ENCODE results near the gene MAT2B. TPM values are rescaled to one million over a fixed set of nuclear protein-coding genes. Genes with fewer than 3 reads are reported as not detected.

MAT2B gene
- total RNA-seq (2014; rRNA removed; shearing (Covaris generic)): 37.5 and 63.4 TPM in 2 replicates
- polyA plus RNA-seq (2015; cell fraction: cytosol; rRNA removed): 76.6 and 86.5 TPM in 2 replicates
- 43.5 and 45.5 TPM in 2 replicates for polyA plus RNA-seq (2015; cell fraction: nucleus; rRNA removed)

DNA sequence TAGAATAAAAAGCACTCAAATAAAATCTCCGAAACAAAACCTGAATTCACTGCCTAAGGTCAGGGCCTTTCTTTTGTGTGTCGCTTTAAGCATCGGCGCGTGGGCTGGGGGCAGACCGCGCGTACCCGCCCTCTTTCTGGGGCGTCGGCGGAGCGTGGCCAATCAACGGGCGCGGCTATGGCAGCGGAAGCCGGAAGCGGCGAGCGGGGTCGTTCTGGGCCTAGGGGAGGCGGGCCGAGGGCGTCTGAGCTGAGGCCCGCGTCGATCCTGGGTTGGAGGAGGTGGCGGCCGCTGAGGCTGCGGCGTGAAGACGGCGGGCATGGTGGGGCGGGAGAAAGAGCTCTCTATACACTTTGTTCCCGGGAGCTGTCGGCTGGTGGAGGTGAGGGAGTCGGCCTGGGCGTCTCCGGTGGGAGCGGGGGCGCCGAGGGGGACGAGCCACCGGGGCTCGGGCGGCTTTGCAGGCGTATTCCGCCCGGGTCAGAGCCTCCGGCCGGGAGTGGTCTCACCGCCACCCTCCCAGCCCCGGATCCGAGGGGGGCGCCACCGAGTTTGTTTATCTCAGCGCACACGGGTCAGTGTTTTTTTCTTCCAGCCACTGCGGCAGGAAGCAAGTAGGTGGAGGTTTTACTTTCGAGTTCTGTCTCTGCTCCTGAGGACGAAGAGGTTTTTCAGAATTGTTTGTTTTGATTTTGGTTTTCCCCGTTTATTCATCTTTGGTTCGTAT is at the start of gene MAT2B:
MAT2B (plus strand) TSS at position 252 of the 727 bp plus-strand sequence; CDS start at position 320, 68 bp downstream.
- peak; percentile 96 for DNase-seq (ENCODE audit: low read depth)

DNA sequence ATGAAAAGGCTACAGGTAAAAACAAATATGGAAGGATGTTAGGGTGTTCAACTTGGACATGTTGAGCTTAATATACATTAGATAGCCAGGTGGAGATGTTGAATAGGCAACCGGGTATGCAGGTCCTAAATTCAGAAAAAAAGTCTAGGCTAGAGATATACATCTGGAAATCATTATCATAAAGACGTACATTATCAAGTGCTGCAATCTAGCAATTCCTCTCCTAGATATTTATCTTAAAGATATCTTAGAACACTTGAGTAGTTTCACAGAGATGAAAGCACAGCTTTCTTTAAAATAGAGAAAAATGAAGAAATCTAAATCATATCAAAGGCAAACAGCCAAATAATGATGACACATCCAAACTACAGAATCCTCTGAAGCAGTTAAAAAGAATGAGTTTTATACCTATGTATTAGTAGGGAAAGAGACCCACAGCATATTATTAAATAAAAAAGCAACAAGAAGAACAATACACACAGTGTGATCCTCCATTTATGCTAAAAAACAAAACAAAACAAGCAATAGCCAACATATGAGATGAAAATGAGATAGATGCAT is 49.3 kb upstream of the MAT2B start:
- DNase-seq (ENCODE audit: low read depth): no peak

GRCh38 chr5:163456840-163457239 is 48.6 kb upstream of the MAT2B start:
- no peak for DNase-seq (ENCODE audit: low read depth)

- peak; percentile 10 for DNase-seq (ENCODE audit: low read depth)
Observed at GRCh38 chr5:163458778-163459385, 46.5 kb upstream of the MAT2B start.

GRCh38 chr5:163459462-163459818 is 46.0 kb upstream of the MAT2B start:
- no peak for DNase-seq (ENCODE audit: low read depth)

GRCh38 chr5:163459819-163460561 is 45.4 kb upstream of the MAT2B start, which contains the start of gene NUDCD2:
Gene NUDCD2 (minus strand): TSS chr5:163460102. CDS start chr5:163460050, 52 bp downstream.
- DNase-seq (ENCODE audit: low read depth): peak; percentile 95

GRCh38 chr5:163460562-163461171 is 44.8 kb upstream of the MAT2B start, which contains the start of gene HMMR:
Gene HMMR (plus strand): TSS chr5:163460632. CDS start chr5:163460693, 61 bp downstream.
- no peak for DNase-seq (ENCODE audit: low read depth)

GRCh38 chr5:163463063-163463435 is 42.4 kb upstream of the MAT2B start:
- no peak for DNase-seq (ENCODE audit: low read depth)

GRCh38 chr5:163467682-163468081 is 37.7 kb upstream of the MAT2B start:
- DNase-seq (ENCODE audit: low read depth): no peak

- DNase-seq (ENCODE audit: low read depth): no peak
Observed at GRCh38 chr5:163473635-163474243, 31.7 kb upstream of the MAT2B start.

GRCh38 chr5:163475411-163475810 is 30.0 kb upstream of the MAT2B start:
- DNase-seq (ENCODE audit: low read depth): no peak

DNA sequence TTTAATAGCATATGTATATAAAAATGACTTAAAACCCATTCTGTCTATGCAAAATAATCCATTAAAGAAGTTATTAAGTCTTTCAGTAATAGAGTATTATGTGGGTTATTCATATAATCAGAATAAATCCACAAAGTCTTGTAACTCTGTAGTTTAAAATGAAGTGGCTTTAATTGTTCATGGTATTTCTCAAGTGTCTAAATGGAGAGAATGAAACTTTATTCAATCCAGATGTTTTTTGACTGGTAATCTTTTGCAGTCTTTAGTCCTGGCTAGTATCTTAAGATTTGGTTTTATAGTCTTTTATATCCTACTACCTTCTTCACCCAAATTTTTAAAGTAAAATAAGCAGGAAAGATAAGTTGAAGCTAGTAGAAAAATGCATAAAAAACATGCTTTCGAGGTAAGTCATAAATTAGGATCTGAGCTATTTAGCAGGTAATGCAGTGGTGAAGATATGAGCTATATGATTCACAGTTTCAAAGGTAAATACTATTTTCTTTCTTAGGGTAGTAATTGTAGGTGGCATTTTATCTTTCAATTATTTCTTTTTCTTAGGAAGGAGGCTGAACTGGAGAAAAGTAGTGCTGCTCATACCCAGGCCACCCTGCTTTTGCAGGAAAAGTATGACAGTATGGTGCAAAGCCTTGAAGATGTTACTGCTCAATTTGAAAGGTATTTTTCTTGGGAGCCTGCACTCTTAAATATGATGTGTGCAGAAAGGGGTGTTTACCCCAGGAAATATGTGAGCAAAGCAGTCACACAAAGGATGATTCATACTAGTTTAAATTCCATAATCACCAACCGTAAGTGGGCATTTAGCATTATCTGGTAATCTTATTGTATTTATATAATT is 27.1 kb upstream of the MAT2B start:
- DNase-seq (ENCODE audit: low read depth): peak; percentile 49

GRCh38 chr5:163478982-163479271 is 26.5 kb upstream of the MAT2B start:
- DNase-seq (ENCODE audit: low read depth): no peak

- DNase-seq (ENCODE audit: low read depth): peak; percentile 27
Observed at GRCh38 chr5:163489055-163489744, 16.2 kb upstream of the MAT2B start.

GRCh38 chr5:163489745-163490075 is 15.7 kb upstream of the MAT2B start:
- no peak for DNase-seq (ENCODE audit: low read depth)

DNA sequence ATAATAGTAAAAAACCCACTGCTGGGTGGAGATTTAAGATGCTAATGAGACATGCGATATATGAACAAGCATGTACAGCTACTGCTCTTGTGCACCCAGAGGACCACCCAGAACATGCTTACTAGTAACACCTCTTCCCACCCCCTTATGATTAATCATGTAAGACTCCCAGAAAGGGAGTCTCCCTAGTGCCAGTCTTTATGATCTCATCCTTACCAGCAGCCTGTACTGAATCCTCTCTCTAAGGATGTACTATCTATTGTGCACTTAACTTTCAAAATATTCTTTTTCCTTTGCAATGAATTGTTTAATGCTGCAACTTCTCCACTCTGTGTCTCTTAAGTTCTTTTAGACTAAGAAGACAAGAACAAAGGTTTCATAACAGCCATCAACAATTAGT is 9.1 kb upstream of the MAT2B start:
- DNase-seq (ENCODE audit: low read depth): peak; percentile 71

GRCh38 chr5:163497315-163497714 is 8.1 kb upstream of the MAT2B start:
- DNase-seq (ENCODE audit: low read depth): no peak

- DNase-seq (ENCODE audit: low read depth): peak; percentile 66
Observed at GRCh38 chr5:163498886-163499285, 6.5 kb upstream of the MAT2B start.

DNA sequence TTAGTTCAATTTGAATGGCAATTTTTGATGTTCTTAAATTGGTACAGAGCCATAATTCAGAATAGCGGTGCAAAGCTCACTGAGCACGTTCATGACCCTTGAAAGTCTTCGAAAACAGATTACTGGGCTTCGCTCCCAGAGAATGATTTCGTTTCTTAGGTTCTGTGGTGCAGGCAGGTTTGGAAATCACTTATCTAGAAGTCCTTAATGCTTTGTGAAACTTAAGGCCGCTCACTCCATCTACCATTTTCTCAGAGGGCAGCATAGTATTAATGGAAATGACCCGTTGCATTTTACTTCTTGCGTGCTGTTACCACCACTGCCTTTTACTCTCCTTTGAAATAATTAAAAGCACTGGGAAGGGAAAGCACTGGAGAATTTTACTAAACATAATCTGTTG is 2.9 kb upstream of the MAT2B start:
- no peak for DNase-seq (ENCODE audit: low read depth)
